Measurements from ENCODE around the gene ANKS1B.
"Not testable (repeated sequence)": the region's sequence is repeated elsewhere in the genome, so short reads cannot be mapped to it uniquely, and the experiment has no call there.

Gene ANKS1B

DNA sequence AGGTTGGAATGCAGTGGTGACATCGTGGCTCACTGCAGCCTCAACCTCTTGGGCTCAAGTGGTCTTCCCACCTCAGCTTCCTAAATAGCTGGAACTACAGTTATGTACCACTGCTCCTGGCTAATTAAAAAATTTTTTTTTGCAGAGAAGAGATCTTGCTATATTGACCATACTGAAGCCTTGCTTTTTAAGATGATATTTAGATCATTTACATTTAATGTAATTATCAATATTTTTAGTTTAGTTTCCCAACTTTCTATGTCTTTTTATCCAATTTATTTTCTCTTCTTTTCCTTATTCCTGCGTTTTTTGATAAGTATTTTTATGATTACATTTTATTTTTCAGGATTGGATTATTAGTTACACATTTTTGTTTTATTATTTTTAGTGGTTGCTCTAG is 999.6 kb downstream of the ANKS1B start:
- no peak for DNase-seq

DNA sequence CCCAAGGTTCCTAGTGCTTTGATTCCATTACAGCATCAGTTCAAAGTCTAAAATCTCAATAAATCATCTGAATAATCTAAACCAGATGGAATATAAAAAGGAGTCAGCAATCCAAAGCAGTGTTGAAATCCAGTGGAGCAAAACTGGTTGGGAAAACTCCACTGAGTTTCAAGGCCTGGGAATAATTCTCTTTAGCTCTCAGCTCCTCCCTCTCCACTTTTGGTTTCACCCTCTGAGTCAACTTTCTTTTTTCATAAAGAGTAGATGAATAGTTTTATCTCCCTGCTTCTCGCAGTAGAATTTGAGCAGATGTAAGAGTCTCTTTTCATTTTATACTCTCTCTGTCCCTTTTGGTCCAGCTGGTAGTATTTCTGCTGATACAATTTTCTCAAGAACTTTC is 1001.1 kb downstream of the ANKS1B start:
- DNase-seq = no peak

DNA sequence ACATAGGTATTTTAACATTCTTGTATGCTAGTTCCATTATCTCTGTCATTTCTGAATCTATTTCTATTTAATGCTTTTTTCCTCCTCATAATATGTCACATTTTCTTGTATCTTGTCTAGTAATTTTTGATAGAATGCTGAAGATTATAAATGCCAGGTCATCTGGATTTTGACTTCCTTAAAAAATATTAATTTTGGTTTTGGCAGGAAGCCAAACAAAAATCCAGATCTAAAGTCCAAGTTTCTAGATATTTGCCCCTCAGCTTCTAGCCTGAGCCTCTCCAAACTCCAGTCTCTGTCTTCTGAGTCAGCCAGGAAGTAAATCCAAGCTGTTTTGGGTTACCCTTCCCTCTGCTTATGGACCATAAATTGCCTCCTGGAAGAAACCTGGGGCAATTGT is 1004.2 kb downstream of the ANKS1B start:
- no peak for DNase-seq

DNA sequence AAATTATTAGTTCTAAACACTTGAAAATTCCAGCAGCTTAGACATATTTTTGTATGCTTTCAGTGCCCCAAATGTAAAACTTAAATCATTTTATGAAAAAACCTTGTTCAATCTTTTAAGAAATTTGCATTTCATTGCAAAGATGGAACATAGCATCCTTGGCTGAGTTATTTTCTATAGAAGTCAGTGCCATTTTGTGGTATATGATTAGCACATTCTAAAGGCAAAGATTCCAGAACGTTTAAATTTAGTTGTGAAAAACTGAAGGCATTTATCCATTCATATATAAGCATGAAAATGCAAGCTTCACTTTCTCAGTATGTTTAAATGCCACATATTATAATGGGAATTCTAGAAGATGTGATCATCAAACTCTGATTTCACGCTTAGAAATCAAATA is 1007.5 kb downstream of the ANKS1B start:
- no peak for DNase-seq

DNA sequence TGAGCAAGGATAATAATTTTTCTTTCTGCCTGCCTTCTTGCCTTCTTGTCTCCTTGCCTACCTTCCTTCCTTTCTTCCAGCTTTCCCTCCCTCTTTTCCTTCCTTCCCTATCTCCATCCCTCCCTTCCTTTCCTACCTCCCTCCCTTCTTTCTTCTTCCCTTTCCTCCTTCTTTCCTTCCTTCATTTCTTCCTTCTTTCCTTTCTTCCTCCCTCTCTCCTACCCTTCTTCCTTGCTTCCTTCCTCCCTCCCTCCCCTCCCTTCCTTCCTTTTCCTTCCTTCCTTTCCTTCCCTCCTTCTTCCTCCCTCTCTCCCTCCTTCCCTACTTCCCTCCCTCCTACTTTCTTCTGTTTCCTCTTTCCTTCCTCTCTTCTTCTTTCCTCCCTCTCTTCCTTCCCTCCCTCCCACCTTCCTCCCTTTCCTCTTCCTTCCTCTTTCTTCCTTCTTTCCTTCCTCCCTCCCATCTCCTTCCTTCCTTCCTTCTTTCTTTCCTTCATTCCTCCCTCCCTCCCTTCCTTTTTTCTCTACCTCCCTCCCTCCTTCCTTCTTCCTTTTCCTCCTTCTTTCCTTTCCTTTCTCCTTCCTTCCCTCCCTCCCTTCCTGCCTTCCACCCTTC is 1009.9 kb downstream of the ANKS1B start:
- DNase-seq = no peak

DNA sequence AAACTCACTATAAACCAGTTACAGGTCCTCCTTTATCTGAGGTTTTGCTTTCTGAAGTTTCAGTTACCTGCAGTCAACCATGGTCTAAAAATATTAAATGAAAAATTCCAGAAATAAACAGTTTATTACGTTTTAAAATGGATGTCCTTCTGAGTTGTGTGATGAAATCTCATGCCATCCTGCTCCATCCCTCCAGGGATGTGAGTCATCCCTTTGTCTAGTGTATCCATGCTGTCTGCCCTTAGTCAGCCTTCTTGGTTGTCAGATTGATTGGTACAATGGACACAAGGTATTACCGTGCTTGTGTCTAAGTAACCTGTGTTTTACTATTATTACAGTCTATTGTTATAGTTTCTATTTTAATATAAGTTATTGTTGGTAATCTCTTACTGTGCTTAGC is 1011.3 kb downstream of the ANKS1B start:
- DNase-seq = no peak

DNA sequence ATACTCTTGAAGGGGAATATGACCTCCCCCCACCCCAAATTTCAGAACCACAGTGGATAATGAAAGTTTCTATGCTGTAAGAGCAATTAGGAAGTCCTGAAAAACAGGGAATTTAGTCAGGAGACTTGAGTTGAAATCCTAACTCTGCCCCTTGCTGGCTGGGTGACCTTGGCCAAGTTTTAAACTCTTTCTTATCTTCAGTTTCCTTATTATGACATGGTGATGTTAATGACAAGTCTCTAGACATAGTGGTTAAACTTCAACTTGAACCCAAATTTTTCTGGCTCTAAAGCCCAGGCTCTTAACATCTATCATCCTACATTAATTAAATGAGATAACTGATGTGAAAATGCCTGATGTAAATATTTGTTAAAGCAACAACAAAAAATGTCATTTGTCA is 1013.8 kb downstream of the ANKS1B start:
- no peak for DNase-seq

DNA sequence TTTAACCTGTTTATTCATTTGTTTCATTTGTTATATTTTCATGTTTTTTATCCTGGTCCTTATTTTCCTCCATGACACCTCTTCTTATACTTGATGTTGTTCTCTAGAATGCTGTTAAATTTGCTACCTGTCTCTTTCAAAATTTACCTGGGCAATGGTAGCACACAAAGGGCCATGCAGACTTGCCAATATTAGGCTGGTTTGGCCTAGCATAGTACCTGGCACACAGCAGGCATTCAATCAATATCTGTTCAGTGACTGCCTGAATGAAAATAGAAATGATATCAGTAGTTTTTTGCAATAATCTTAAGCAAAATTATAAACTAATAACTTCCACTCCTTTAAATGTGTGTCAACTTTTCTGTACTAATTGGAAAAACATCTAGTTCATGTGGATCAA is 1014.5 kb downstream of the ANKS1B start:
- DNase-seq = no peak

DNA sequence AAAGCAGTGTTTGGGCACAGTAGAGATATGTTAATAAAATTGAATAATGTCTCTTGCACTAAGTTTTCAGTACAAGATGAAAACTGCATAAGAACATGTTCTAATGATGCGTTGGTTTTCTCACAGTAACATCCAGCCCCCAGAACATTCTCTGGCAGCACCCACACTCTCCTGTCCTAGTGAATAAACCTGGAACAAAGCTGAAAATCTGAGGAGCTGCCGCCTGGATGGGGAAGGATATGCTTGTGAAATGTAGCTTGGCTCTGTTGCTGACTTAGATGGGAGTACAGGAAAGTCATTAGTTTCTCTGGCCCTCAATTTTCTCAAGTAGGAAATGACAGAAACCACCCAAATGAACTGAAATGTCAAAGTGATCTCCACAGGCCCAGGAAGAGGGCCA is 1015.8 kb downstream of the ANKS1B start:
- DNase-seq = no peak

DNA sequence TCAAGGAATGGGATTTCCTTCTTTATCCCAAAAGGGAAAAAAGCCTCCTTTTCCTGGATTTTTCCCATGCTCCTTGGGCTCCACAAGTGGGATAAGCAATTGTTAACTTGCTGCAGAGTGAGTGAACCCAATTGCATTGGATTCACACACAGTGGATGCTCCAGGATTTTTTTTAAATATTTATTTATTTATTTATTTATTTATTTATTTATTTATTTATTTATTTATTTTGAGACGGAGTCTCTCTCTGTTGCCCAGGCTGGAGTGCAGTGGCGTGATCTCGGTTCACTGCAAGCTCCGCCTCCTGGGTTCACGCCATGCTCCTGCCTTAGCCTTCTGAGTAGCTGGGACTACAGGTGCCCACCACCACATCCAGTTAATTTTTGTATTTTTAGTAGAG is 1027.6 kb downstream of the ANKS1B start:
- DNase-seq = not testable (repeated sequence)

DNA sequence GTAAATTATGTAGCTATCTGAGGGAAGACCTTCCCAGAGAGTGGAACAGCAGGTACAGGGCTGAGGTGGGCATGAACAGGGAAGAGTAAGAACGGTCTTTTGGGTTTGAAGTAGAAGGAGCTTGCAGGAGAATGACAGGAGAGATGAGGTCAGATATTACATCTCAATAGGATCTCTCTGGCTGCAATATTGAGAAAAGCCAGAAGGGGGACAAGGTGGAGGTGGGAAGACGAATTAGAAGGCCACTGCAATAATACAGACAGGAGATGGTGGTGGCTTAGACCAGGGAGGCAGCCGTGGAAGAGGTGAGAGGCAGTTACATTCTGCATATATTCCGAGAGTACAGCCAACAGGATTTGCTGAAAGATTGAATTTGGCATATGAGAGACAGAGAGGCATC is 1029.5 kb downstream of the ANKS1B start:
- DNase-seq = peak; percentile 60

DNA sequence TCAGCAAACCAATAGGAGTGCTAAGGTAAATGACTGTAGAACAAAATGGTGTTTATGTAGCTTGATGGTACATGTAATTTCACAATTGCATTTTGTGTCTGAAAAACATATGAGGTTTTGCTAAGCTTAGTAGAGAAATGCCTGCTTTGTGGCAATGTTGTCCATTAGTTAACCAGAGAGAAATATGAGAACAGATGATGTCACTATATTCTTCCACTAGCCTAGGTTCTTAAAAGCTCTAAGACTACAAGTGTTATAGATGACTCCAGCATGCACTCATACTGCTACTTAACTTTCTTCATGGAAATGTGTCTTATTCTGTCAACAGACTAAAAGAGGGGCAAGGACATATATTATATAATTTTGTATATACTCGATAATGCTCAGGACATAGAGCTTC is 1030.2 kb downstream of the ANKS1B start:
- DNase-seq = no peak

DNA sequence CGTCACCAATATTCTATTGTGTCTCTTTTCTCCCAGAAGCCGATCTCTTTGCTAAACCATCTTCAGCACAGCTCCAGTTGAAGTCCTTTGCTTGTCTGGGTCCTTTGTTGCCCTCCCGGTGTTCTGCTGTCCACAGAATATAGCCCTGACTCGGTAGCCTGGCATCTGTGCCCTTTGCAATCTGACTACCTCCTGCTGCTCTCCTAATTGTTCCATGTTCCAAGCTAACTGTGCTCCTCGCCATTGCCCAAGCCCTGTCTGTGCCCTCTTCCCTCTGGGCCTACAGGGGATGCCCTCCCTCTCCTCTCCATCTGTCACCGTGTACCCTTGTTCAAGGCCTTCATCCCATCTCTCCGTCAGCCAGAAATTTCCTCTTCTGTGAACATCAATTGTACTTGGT is 1033.3 kb downstream of the ANKS1B start:
- no peak for DNase-seq

DNA sequence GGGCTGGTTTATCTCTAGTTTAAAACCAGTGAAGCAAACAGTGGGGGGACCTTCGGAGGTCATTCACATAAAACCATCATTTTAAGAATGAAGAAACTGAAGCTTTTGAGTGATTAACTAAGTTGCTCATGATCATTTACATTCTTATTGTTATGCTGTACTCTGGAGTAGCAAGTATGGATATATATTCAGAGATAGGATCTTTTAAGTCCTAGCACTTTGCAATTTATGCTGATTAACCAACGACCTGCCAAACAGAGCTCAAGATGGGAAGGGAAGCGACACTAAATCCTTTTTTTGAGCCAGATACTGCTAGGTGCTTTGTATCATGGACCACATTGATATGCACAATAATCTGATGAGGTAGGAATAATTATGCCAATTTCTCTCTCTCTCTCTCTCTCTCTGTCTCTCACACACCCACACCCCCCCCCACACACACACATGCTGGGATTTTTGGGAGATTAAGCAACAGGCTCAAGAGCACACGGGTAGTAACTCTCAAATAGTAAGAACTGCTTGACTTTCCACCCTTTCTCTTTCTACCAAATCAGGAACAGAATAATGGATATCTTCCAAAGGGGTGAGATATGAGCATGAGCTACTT is 1036.3 kb downstream of the ANKS1B start:
- DNase-seq = no peak

DNA sequence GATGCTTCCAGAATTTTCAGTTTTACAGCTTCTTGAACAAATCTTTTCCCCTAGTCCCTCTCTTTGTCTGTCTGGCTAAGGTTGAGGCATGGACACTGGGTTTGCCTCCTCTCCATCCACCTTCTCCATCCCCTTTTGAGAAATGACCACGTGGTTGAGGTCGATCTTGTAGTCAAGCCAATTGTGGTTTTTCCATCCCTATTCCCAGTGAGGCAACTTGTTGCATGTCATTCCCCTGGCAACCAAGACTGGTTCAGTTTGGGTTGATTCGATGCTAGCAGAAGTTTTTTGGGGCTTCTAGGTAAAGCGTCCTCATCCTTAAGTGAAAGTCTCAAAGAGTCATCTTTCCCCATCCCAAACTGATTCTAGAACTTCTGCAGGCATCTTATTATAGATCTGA is 1038.9 kb downstream of the ANKS1B start:
- DNase-seq = no peak

DNA sequence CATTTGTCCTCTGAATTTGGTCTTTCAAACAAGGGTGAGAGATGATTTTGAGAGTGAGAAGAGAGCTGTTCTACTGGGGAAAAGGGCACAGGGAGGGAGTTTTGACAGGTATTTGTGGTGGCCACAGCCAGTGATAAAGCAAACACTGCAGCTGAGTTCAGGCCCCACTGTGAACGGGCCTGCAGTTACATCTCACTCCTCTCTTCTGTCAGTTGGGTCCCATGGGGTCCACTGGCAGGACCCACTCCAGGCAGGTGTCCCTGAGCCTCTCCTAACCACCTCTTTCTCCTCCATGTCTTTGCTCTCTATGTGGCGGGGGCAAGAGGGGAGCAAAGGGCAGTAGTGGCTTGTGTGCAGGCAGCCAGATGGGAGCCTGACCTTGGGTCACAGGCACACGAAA is 1044.8 kb downstream of the ANKS1B start:
- DNase-seq = no peak

DNA sequence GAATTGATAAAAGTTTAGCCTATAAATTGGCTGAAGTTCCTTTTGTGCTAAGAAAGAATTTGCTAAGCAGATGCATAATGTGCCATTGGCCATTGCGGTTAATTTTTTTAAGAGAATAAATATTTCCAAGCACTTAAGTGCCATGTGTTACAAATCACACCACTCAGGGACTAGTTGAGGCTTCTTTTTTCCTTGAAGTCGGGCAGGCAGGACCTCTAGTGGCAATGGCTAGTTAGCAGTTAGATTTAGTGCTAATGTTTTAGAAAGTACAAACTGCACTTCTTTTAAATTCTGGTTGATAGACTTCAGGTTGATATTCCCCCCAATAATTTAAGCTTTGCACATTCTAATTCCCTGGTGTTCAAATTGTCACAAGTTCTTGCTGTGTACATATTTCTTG is 1045.4 kb downstream of the ANKS1B start:
- DNase-seq = peak; percentile 22

DNA sequence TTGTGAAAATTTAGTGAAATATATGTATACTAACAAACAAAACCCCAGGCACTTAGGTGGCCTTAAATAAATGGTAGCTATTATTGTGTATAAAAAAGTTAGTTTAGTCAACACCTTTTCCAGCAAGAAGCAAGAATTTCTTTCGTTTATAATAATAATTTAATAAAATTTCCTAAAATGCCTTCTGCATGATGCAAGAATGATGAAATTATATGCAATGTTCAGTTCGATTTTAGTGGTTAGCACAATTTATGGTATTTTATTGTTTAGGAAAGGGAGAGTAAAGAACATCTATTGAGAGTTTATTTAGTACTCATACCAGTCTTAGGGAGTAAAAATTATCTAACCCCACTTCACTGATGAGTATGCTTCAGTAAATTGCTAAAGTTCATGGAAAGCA is 1048.9 kb downstream of the ANKS1B start:
- DNase-seq = no peak

DNA sequence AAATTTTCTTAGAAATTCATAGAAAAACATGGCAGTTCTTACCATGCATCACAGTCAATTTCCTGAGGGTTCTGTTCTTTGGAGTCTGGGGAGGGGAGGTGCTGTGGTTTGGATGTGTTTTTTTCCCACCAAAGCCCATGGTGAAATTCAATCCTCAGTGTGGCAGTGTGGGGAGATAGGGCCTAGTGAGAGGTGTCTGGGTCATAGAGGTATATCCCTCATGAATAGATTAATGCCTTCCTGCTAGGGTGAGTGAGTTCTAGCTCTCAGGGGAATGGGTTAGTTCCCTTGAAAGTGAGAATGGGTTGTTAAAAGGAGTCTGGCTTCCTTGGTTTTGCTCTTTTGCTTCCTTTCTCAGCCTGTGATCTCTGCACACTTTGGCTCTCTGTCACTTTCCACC is 1061.9 kb downstream of the ANKS1B start:
- no peak for DNase-seq

DNA sequence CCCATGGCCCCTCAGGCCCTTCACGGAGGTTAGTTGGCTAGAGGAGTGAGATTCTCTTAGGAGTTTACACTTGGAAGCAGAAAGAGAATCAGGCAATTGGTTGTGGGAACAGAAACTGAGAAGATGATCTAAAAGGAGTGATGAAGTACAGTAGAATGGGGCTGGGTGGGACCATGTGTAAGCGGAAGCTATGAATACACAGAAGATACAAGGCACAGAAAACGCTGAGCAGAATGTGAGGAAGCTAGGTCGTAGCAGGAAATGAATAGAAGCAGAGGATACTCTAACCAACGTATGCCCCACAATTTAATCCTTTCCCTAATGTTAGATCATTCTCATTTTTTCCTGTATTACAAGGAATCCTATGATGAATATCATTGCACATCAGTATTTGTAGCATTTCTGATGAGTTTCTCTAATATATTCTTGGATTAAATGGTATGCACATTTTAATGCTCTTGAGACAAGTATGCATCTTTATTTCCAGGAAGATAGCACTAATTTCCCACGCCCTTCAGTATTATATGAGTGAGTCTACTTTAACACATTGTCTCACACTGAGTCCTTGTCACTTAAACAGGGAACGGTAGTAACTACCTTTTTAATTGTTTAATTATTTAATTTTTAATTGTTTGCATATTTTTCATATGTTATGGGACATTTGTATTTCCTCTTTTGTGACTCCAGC is 1066.4 kb downstream of the ANKS1B start:
- DNase-seq = no peak

DNA sequence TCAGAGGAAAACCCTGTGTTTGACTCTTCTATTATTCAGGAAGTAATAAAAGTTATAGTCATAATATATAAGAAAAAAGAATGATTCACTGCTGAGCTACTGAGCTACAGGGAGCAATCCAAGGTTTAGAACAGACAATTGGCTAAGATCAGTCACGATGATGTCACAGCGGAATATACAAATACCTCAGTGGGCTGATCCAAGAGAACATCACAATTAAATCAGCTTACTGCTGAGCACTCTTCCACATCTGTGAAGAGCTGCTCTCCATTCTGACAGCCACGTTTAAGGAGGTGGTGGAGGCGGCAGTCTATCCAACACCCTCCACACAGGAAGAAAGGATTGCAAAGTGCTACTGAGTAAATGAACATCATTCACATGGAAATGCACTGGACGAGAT is 1068.6 kb downstream of the ANKS1B start:
- DNase-seq = no peak

DNA sequence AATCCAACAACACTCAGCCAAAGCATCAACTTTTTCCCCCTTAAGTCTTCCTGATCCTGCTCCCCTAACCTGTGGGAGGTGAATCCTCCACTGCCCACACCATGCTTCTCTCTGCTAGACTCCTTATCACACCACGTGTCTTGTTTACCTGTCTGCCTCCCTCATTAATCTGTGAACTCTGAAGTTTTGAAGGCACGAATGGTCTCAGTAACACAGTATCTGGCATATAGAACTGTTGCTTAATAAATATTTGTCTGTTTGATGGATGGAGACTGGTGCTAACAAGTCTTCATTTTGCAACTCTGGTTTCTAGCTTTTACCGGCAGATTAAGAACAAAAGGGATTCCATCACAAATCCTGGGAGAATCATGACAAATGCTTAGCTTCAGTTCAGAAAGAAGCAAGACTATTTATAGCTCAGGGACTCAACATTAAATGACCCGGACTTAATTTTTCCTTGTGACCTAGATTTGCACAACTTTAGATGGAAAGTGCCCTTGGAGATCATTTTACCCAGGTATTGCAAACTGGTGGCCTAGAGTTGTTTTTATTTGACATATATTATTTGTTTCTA is 1072.2 kb downstream of the ANKS1B start:
- no peak for DNase-seq

DNA sequence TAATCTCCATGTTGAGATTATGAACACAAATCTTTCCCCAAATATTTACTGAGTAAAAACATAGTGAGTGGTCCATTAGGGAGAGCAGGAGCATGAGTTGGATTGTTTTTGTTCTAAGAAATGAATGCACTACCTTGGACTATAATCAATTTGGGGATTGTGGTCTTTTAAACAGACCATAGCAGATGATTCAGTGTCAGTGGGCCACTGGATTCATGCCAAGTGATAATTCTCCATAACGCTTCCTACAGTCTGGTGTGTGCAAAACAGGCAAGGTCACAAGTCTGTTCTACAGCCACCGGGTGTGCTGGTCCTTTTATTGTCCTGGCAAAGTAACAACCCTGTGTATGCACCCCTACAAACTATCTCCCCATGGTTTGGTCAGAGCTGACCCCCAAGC is 1073.3 kb downstream of the ANKS1B start:
- DNase-seq = no peak

DNA sequence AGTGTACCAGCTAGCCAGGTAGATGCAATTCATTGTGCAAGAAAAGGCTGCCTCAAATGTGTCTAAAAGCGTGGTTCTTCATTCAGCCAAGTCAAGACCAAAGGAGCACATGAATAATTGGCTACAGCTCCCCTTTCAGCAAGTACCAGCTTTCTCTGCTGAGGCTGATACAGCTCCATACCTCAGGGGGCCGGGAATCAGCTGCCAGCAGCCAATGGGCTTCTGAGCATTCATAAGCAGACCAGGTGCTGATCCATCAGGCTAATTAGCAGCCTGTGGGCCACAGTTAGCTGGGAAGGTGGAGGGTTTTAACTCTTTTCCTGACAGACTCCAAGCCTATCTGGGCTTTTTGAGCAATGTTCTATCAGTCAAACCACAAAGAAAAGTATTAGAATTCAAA is 1075.0 kb downstream of the ANKS1B start:
- no peak for DNase-seq
